D721Med (cell line): Measurements from ENCODE around the gene RAD23B.

Experiments
- DNase-seq: peaks from one replicate; pipeline ENCODE4 v3.0.0; 2011; ENCODE audit warnings: low spot score; ENCODE audit not compliant: insufficient read length
- FAIRE-seq: peaks from 2 replicates; lab custom pipeline; 2011; peaks lifted over from hg19 to GRCh38; lab: Jason Lieb, UNC
- CTCF ChIP-seq: IDR thresholded peaks from 2 replicates; pipeline ENCODE4 v1.5.1; 2012; ENCODE audit warnings: mild to moderate bottlenecking, control low read depth; ENCODE audit not compliant: insufficient read depth; ENCODE audit errors: missing control alignments

Gene RAD23B

DNA sequence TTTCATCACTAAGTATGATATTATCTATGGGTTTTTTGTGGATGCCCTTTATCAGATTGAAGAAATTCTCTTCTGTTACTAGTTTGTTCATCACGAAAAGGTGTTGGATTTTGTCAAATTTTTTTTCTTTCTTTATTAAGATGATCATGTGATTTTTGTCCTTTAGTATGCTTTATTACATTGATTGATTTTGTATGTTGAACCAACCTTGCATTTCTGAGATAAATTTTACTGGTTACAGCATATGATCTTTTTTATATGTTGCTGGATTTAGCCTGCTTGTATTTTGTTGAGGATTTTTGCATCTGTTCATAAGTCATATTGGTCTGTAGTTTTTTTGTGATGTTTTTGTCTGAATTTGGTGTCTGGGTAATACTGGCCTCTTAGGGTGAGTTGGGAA, 42.8 kb downstream of the RAD23B start:
- FAIRE-seq (no peak), DNase-seq (no peak)
- TF ChIP-seq CTCF: no peak

DNA sequence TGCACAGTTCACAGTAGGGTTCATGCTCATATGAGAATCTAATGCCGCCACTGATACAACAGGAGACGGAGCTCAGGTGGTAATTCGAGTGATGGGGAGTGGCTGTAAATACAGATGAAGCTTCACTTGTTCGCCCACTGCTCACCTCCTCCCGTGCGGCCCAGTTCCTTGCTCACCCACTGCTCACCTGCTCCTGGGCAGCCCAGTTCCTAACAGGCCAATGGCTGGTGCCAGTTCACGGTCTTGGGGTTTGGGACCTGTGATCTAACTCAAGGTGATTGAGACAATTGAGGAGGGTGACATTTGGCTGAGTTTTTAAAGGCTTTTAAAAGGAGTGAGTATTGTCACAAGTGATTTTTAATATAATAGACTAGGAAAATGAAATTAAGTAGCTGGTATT, 45.4 kb downstream of the RAD23B start:
- TF ChIP-seq CTCF: no peak
- FAIRE-seq: no peak

DNA sequence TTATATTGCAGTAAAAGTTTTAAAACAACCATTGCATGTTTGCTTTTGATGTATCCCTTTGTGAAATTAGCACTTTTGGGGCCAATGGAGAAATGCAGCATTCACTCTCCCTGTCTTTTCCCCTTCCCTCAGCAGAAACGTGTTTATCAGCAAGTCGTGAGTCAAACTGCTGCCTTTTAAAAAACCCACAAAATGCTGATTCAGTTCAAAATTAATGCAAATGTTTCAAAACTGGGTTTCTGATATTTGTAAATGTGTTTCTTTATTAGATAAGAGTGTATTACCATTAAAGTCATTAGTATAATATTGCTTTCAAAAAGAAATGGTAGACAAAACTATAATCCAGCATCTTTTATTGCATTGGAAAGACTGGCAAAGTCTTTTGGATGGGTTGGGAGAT, 47.3 kb downstream of the RAD23B start:
- no peak for TF ChIP-seq CTCF
- no peak for DNase-seq
- FAIRE-seq: no peak

More for the DNA sequence above, 45.4 kb downstream of the RAD23B start:
- DNase-seq: no peak

GRCh38 chr9:107332883-107333282, 49.8 kb downstream of the RAD23B start:
- no peak for DNase-seq
- no peak for TF ChIP-seq CTCF
- FAIRE-seq: no peak

- TF ChIP-seq CTCF: no peak
- FAIRE-seq (no peak), DNase-seq (no peak)
Measured at GRCh38 chr9:107333363-107333762, 50.3 kb downstream of the RAD23B start.

GRCh38 chr9:107334103-107334776, 51.2 kb downstream of the RAD23B start:
- DNase-seq (no peak), FAIRE-seq (no peak)
- no peak for TF ChIP-seq CTCF

- no peak for DNase-seq
Measured at GRCh38 chr9:107335331-107335730, 52.3 kb downstream of the RAD23B start.

More at GRCh38 chr9:107335331-107335730, 52.3 kb downstream of the RAD23B start:
- TF ChIP-seq CTCF: no peak
- FAIRE-seq: no peak
